Upper lobe of right lung (tissue), 1 donor: ENCODE results near the gene PSRC1. TPM values are rescaled to one million over a fixed set of nuclear protein-coding genes. Genes with fewer than 3 reads are reported as not detected.
A peak's percentile ranks its signal among the peaks of the same experiment; 100 is the strongest.

Experiments
- ATAC-seq: fragments of 200-7000 bp; cut with Tn5 transposase; one replicate; pipeline ENCODE4 v1.9.1; 2020; ENCODE audit warnings: mild to moderate bottlenecking, moderate library complexity
- DNase-seq: peaks from one replicate; pipeline ENCODE4 v3.0.0-alpha.2; 2020
- H3K27ac ChIP-seq: fragments of 200-600 bp; one replicate; pipeline ENCODE4 v1.8.0; 2022
- H3K27me3 ChIP-seq: fragments of 200-600 bp; one replicate; pipeline ENCODE4 v1.8.0; 2022; ENCODE audit warnings: mild to moderate bottlenecking
- H3K36me3 ChIP-seq: fragments of 200-600 bp; one replicate; pipeline ENCODE4 v1.8.0; 2022
- H3K4me1 ChIP-seq: fragments of 200-600 bp; one replicate; pipeline ENCODE4 v1.8.0; 2022
- H3K4me3 ChIP-seq: fragments of 200-600 bp; one replicate; pipeline ENCODE4 v1.8.0; 2022; ENCODE audit warnings: mild to moderate bottlenecking
- H3K9me3 ChIP-seq: fragments of 200-600 bp; one replicate; pipeline ENCODE4 v1.8.0; 2022
- intact Hi-C: fragments of 100-400 bp; cut with DNase I; formaldehyde crosslinking; loops from one replicate; pipeline ENCODE4 v1.11.0; 2022
- total RNA-seq: library from RNA; stranded (reverse); fragmentation: NEBNext Ultra II Directional; extraction: Animal tissue kit (Norgen Biotek cat#: 25700); gene quantifications from one replicate; pipeline ENCODE4 v1.2.1, GENCODE V29; 2021
- TF ChIP-seq, protein P1 (sequence below): fragments of 200-600 bp; IDR thresholded peaks from one replicate; pipeline ENCODE4 v1.8.0; 2022; ENCODE audit warnings: antibody characterized with exemption
- donor health status: DM: no; HTN: yes; CAD: no; lungs with severe emphysema.

Gene PSRC1
- total RNA-seq, 1 donor from 2014 or later: 2.9 TPM

DNA sequence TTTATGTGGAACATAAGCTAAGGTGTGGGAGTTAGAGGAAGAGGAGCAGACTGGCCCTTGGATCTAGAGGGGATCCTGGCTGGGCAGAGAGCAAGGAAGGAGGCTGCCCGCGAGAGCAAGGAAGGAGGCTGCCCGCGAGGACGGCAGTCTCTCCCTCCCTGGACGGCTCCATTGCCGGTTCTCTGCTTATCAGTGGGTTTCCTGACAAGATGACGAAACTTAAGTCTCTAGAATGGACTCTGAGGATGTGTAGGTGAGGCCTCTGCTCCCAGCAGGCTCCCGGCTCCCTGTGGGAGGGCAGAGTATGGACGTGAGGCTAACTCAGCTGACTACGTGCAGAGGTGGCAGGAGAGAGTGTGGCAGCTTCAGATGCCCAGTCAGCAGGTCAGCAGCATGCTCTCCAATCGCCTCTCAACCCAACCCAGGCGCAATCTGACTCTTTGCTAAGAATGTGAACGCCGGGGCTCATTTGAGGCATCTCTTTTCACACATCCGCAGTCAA lies 17.8 kb upstream of the PSRC1 start:
- Histone ChIP-seq H3K9me3 (no peaks in the 10 kb centered on the region), H3K36me3 (no peaks in the 10 kb centered on the region), H3K27me3 (no peaks in the 10 kb centered on the region), H3K27ac (no peak overlapping the region), H3K4me3 (no peak overlapping the region), H3K4me1 (peaks cover 29% of the 10 kb centered on the region)
- DNase-seq: no peak
- no peak for ATAC-seq
- TF ChIP-seq, protein P1, sequence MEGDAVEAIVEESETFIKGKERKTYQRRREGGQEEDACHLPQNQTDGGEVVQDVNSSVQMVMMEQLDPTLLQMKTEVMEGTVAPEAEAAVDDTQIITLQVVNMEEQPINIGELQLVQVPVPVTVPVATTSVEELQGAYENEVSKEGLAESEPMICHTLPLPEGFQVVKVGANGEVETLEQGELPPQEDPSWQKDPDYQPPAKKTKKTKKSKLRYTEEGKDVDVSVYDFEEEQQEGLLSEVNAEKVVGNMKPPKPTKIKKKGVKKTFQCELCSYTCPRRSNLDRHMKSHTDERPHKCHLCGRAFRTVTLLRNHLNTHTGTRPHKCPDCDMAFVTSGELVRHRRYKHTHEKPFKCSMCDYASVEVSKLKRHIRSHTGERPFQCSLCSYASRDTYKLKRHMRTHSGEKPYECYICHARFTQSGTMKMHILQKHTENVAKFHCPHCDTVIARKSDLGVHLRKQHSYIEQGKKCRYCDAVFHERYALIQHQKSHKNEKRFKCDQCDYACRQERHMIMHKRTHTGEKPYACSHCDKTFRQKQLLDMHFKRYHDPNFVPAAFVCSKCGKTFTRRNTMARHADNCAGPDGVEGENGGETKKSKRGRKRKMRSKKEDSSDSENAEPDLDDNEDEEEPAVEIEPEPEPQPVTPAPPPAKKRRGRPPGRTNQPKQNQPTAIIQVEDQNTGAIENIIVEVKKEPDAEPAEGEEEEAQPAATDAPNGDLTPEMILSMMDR: no peak
- intact Hi-C loops: no loop called here

DNA sequence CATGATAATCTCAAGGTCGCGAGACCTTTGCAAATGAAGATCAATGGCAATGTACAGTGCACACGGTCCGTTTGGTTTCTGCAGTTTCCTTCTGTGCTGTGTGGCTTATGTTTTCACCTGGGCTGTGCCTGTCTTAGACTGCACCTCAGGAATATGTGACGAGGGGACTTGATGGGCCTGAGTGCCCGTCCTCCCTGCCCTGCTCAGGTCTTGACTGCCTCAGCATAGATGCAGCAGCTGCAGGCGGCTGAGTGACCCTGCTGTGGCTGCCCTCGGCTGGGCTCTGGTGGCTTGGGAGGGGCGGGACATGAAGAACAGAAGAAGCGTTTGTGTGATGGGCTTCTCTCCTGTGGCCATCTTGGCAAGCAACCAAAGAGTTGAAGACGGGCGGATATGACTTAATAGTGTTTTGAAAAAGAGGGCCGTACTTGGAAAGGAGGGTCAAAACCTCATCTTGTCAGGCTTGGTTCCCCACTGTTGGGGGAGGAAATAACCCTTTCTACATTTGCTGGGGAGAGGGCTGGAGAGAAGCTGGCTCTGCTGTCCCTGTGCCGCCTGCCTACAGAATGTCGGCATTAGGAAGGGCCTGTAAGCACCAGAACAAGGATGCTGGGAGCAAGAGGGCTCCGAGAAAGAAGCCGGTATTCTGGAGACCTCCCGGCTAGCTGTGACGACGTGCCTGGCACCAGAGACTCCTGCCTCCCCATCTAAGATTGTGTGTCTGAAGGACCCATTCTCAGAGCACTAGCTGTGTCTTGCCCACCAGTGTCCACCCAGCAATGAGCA lies 16.8 kb upstream of the PSRC1 start:
- Histone ChIP-seq H3K9me3 (no peaks in the 10 kb centered on the region), H3K27ac (peak overlapping the region; percentile 63), H3K36me3 (no peaks in the 10 kb centered on the region), H3K4me1 (peaks cover 23% of the 10 kb centered on the region), H3K4me3 (no peak overlapping the region), H3K27me3 (no peaks in the 10 kb centered on the region)
- ATAC-seq (no peak), DNase-seq (no peak)
- intact Hi-C loops: no loop called here
- TF ChIP-seq, protein P1: no peak

DNA sequence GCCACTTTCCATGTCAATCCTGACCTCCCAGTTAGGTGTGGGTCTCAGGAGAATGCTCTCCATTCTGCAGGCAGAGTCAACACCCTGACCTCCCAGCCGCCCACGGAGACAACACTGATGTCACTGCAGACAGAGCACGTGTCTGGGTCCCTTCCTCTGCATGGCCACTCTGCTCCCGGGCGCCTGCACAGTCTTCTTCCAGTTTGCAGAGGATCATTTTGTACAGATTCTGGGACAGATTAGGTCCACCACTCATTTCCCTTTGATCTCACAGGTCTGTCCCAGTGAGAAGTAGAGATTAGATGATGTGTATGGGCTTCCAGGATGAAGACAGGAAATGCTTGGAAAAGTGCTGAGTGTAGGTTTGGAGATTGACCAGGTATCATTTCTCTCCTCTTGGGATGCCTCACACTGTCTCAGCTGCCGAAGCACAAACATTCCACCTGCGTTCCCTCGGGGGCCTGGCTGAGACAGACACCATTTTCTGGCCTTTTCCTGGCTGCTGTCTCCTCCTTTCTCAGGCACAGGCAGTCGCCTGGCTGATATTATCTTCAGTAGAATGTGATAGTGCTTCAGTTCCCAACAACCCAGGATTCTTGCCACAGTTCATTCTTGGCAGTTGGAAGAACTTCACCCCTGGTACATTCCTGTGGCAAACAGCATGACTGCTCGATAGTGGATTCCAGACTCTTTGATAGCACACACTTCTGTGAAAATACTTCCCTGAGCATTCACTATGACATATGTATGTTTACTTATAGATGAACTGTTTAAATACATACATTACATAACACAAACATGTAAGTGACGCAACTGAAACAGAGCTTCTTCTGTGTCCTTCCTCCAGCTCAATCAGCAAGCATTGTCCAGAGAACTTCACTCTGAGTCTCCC lies 16.0 kb upstream of the PSRC1 start:
- intact Hi-C loops: no loop called here
- DNase-seq: peak; percentile 78
- Histone ChIP-seq H3K4me3 (no peak overlapping the region), H3K4me1 (peaks cover 23% of the 10 kb centered on the region), H3K27me3 (no peaks in the 10 kb centered on the region), H3K27ac (peak overlapping the region; percentile 63), H3K9me3 (no peaks in the 10 kb centered on the region), H3K36me3 (no peaks in the 10 kb centered on the region)
- peak; percentile 80 for ATAC-seq
- TF ChIP-seq, protein P1: no peak

DNA sequence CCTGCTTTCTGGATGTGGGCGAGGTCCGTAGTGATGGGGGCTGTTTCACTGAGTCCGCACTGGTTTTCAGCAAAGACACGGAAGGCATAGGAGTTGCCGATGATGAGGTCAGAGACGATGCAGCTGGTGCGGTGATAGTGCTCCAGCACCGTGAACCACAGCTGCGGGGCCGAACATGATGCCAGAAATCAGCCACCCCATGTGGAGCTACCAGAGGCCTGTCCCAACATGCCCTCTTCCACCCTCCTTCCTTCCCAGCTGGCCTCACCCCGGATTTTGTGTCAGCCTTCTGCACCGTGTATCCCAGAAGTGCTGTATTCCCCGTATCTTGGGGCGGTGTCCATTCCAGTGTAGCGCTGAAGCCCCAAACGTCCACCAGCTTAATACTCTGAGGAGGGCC lies 13.8 kb upstream of the PSRC1 start:
- Histone ChIP-seq H3K36me3 (no peaks in the 10 kb centered on the region), H3K27ac (no peak overlapping the region), H3K4me3 (no peak overlapping the region), H3K4me1 (peaks cover 23% of the 10 kb centered on the region), H3K9me3 (no peaks in the 10 kb centered on the region), H3K27me3 (no peaks in the 10 kb centered on the region)
- TF ChIP-seq, protein P1: no peak
- intact Hi-C loops: no loop called here
- ATAC-seq (no peak), DNase-seq (no peak)

DNA sequence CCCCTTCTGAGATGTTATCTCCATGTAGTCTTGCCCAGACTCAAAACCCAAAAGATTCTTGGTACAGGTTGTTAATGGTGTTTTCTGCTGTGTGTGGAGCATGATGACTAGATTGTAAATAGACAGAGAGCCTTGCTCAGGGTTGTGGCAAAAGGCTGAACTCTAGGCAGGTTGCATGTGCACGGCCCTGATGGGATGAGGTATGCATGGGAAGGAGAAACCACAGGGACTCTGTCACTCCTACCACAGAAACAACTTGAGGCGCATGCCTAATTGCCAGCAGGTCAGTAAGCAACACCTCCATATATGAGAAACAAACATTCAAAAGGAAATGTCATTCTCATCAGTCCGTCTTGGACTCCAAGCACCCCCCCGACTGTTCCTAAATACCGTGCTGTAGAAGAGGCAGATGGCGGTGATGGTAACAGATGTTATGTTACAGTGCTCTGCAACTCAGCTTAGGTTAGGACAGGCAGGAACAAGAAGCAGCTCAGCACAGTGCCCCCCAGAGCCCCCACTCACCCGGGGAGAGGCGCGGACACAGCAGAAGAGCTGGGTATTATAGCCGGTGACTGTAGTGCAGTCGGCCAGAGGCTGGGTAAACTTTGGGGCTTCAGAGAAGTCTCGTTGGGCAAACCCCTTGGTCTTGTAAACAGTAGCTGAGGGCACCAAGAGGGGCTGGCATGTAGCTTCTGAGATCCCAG lies 12.9 kb upstream of the PSRC1 start:
- no peaks in the 10 kb centered on the region for H3K36me3 ChIP-seq
- TF ChIP-seq, protein P1: no peak
- DNase-seq (no peak), ATAC-seq (no peak)
- intact Hi-C loops: no loop called here
- no peaks in the 10 kb centered on the region for H3K9me3 ChIP-seq
- no peaks in the 10 kb centered on the region for H3K27me3 ChIP-seq
- H3K4me3 ChIP-seq: no peak overlapping the region
- H3K4me1 ChIP-seq: peaks cover 23% of the 10 kb centered on the region
- H3K27ac ChIP-seq: no peak overlapping the region
